Activated CD4-positive, alpha-beta T cell treated with anti-CD3 and anti-CD28 coated beads for 48 hours (primary cell): Measurements from ENCODE around the gene CIDEB.

ENCODE experiments used
- DNase-seq: peaks from one replicate; pipeline ENCODE4 v3.0.0-alpha.2; 2020

Gene CIDEB

GRCh38 chr14:24311837-24312615 lies 4.2 kb upstream of the CIDEB start:
- no peak for DNase-seq

DNA sequence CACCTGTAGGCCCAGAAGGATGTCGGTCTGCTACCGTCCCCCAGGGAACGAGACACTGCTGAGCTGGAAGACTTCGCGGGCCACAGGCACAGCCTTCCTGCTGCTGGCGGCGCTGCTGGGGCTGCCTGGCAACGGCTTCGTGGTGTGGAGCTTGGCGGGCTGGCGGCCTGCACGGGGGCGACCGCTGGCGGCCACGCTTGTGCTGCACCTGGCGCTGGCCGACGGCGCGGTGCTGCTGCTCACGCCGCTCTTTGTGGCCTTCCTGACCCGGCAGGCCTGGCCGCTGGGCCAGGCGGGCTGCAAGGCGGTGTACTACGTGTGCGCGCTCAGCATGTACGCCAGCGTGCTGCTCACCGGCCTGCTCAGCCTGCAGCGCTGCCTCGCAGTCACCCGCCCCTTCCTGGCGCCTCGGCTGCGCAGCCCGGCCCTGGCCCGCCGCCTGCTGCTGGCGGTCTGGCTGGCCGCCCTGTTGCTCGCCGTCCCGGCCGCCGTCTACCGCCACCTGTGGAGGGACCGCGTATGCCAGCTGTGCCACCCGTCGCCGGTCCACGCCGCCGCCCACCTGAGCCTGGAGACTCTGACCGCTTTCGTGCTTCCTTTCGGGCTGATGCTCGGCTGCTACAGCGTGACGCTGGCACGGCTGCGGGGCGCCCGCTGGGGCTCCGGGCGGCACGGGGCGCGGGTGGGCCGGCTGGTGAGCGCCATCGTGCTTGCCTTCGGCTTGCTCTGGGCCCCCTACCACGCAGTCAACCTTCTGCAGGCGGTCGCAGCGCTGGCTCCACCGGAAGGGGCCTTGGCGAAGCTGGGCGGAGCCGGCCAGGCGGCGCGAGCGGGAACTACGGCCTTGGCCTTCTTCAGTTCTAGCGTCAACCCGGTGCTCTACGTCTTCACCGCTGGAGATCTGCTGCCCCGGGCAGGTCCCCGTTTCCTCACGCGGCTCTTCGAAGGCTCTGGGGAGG lies 3.1 kb upstream of the CIDEB start, which contains the start of gene LTB4R:
Gene LTB4R, plus strand, starts transcription at position 857 of the 959 bp plus-strand sequence. CDS start 4,150 bp downstream, outside the sequence.
- peak; percentile 73 for DNase-seq

GRCh38 chr14:24310265-24310645 lies 2.5 kb upstream of the CIDEB start:
- no peak for DNase-seq

- no peak for DNase-seq
Measured at GRCh38 chr14:24309538-24310264, 1.9 kb upstream of the CIDEB start, which contains the start of gene LTB4R2. Gene LTB4R2, plus strand, starts transcription at chr14:24310140. Its CDS starts 525 bp downstream, at chr14:24310665.

DNA sequence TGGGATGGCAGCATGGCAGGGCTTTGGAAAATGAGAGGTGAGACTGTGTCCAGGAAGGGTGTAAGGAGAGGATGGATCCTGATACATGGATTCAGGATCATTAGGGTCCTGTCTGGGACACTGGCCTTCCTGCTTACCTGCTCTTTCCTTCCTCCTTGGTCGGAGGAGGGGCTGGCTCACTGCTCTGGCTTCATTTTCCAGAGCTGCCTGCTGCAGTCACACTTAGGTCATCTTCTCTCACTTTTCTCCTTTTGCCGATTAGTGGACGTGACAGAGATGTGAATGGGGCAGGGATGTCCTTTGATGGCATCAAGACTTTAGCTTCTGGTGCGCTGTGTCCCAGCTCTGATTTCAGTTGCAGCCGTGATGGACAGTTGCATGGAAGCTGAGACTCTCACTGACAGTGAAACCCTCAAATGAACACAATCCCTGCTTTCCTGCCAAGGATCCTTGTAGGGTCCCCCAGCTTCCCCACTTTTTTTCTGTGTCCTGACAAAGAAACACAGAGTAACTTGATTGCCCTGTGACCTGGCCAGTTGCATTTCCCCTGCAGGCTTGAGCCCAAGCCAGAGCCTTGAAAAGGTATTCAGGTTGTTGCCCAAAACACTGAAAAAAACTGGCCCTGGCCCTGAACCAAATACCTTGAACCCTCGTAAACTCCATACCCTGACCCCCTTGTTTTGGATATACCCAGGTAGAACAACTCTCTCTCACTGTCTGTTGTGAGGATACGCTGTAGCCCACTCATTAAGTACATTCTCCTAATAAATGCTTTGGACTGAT lies 756 bp upstream of the CIDEB start:
- no peak for DNase-seq

DNA sequence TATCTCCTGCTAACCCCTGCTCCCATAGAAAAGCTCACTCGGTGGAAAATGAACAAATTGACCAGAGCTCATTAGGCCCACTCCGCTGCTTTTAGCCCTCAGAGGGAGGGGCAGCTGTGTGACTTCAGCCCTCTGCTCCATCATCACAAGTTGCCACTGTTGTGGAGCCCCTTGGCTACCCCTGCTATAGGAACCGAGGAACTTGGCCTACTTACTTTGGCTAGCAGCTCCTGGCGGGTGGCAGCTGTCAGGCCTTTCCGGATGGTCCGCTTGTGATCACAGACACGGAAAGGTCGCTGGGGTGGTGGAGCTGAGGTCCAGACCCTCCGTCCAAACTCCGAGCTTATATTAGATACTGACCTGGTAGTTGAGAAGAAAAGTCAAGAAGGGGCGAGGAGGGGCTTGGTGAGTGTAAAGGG lies 612 bp downstream of the CIDEB start:
- no peak for DNase-seq

DNA sequence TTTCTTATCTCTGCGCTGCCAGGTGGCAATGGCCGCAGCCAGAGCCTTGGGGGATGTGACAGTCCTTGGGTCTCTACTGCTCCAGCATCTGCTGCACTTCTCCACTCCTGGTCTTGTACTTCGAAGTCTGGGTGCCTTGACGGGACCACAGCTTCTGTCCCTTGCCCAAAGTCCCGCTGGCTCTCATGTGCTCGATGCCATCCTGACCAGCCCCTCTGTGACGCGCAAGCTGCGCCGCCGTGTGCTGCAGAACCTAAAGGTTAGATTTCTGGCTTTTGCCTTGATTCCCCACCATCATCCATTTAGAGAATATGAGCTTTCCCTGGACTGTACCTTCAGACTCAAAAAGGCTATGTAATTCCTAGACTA lies 3.8 kb downstream of the CIDEB start:
- DNase-seq, result no peak

DNA sequence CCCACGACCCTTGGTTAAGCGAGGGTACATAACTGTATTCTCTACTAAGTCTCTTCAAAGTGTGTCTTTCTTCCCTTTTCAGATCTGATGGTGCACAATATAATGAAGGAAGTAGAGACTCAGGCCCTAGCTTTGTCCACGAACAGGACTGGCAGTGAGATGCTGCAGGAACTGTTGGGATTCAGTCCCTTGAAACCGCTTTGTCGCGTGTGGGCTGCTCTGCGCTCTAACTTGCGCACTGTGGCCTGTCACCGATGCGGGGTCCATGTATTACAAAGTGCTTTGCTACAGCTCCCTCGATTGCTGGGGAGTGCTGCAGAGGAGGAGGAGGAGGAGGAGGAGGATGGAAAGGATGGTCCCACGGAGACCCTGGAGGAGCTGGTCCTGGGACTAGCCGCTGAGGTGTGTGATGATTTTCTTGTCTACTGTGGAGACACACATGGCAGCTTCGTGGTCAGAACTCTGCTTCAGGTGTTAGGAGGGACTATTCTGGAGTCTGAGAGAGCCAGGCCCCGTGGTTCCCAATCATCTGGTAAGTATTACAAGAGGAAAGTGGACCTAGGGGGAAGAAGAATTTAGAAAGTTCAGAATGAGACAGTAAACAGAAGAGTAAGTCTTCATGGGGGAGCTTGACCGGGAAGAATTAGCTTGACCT lies 7.3 kb downstream of the CIDEB start:
- no peak for DNase-seq

- DNase-seq, result peak; percentile 95
Measured at GRCh38 chr14:24299255-24300191, 8.3 kb downstream of the CIDEB start, which contains the start of the genes DHRS1 and NOP9. Gene DHRS1, minus strand, starts transcription at chr14:24299780. Its CDS starts 674 bp downstream, at chr14:24299106. Gene NOP9, plus strand, starts transcription at chr14:24299850. Its CDS starts 105 bp downstream, at chr14:24299955.

GRCh38 chr14:24298892-24299254 lies 8.9 kb downstream of the CIDEB start:
- peak; percentile 32 for DNase-seq

DNA sequence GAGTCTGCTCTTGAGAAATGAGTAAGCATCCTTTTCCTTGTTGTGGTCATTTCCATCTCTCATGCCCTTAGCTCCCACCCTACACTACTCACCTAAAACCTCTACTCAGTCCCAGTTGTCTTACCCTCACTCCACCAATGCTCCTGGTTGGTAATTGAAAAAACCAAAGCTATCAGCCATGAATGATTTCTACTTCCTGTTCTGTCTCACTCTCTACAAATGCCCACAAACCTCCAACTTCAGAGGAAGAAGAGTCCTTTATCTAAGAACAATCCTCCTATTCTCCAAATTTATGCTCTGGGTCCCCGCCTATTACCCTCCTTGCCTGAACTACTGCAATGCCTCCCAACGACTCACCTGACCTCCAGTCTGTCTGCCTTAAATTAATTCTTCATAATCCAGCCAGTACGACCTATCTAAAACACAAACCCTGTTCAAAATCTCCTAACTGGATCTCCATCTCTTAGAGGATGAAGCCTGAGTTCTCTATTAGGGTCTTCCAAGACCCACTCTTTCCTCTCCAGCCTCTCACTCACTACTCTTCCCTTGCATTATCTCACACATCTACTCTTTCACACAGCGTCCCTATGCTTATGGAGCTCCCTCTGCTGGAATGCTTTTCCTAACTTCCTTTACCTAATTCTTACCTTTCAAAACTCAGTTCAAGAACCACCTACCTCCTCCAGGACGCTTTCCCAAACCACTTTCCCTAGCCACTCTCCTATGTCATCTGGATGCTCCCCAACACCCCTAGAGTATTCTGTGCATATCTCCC lies 10.4 kb downstream of the CIDEB start:
- DNase-seq, result no peak

DNA sequence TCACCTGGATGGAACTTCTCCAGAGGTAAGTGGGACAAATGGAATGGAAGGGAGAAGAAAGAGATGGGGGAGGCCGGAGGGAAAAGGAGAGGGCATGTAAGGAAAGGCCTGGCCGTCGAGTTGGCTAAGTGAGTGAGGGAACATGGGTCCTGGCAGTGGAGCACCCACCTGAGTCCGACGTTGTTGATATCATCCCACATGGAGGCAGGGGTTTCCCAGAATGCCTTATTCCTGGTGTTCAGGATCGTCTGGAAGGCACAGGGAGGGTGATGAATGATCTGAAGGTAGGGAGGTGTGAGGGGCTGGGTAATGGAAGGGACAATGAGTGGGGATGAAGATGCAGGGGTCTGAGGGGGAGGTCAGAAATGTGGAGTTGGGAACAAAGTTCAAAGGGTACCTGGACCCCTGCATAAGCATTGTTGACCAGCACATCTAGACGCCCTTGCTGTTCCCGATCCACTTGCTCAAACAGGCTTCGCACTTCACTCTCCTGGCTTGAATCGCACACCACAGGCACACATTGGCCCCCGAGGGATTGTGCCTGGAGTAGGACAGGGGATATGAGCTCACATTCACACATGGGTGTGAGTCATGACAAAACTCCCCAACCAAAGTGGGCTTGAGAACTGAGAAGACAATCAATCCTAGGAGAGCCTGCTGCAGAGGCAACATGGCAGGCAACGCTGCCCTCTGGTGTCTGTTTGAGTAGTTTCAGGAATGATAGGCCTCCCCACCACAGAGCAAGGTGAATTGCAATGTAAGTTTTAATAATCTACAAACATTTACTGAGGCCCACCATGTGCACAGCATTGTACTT lies 11.2 kb downstream of the CIDEB start:
- peak; percentile 83 for DNase-seq

- DNase-seq, result no peak
Measured at GRCh38 chr14:24293525-24293924, 14.3 kb downstream of the CIDEB start.

- no peak for DNase-seq
Measured at GRCh38 chr14:24292118-24292807, 15.5 kb downstream of the CIDEB start.

- no peak for DNase-seq
Measured at GRCh38 chr14:24291446-24292117, 16.2 kb downstream of the CIDEB start.

- DNase-seq, result no peak
Measured at GRCh38 chr14:24290746-24291145, 17.0 kb downstream of the CIDEB start.

DNA sequence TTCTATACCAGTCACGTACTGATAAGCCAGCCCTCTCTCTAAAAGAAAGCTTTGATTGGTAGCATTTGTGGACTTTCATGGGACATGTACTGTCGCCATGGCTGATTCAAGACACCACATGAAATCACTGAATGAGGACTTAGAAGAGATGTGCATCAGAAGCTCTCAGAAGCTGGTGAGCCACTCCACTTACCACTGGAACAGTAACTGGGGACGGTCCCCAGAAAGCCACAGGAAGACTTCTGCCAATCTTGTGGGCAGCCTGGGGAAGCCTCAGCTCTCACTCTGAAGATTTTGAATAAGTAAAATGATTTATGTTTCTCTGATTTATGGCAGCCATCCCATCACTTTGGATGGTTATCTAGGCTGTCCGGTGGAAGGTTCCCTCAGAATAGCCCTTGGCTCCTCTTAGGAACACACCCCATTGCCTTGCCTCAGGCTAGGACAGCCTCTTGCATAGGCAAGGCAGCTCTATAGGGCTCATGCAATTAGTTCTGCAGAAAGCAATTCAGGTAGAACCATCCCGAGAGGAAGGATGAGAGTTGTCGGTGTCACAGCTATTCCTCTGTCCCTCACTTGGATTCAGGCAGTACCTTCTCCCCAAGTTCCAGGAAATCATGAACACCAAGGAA lies 18.0 kb downstream of the CIDEB start:
- DNase-seq, result peak; percentile 84
